Activated CD4-positive, alpha-beta memory T cell treated with anti-CD3 and anti-CD28 coated beads for 36 hours (primary cell): ENCODE data around the gene KRIT1. TPM values are rescaled to one million over a fixed set of nuclear protein-coding genes. Genes with fewer than 3 reads are reported as not detected.
"Not testable (repeated sequence)": the region's sequence is repeated elsewhere in the genome, so short reads cannot be mapped to it uniquely, and the experiment has no call there.

Experiments used
- CTCF ChIA-PET: fragments of 350-600 bp; sonication (Branson Sonifier 250); formaldehyde crosslinking; loops from one replicate; lab custom pipeline; 2021; ENCODE audit warnings: antibody characterized with exemption, inconsistent platforms; lab: Charles Lee
- POLR2A ChIA-PET: fragments of 350-600 bp; sonication (Branson Sonifier 250); formaldehyde crosslinking; loops from one replicate; lab custom pipeline; 2021; ENCODE audit warnings: antibody characterized with exemption; lab: Charles Lee
- DNase-seq: peaks from one replicate; pipeline ENCODE4 v3.0.0-alpha.2; 2020
- H3K27ac Mint-ChIP-seq: one replicate; pipeline ENCODE4 v1.8.0; 2021; ENCODE audit warnings: mixed read lengths
- H3K27me3 Mint-ChIP-seq: one replicate; pipeline ENCODE4 v1.8.0; 2021; ENCODE audit warnings: mixed read lengths
- H3K36me3 Mint-ChIP-seq: one replicate; pipeline ENCODE4 v1.8.0; 2021; ENCODE audit warnings: mixed read lengths
- H3K4me1 Mint-ChIP-seq: one replicate; pipeline ENCODE4 v1.8.0; 2021; ENCODE audit warnings: low read depth, mixed read lengths
- H3K4me3 Mint-ChIP-seq: one replicate; pipeline ENCODE4 v1.8.0; 2021; ENCODE audit warnings: mild to moderate bottlenecking, mixed read lengths
- H3K9me3 Mint-ChIP-seq: one replicate; pipeline ENCODE4 v1.8.0; 2021; ENCODE audit warnings: mixed read lengths
- intact Hi-C: fragments of 100-400 bp; cut with micrococcal nuclease; formaldehyde crosslinking; loops from one replicate; pipeline ENCODE4 v1.15.1; 2023
- total RNA-seq, 2 experiments: library from RNA; stranded (reverse); gene quantifications; one replicate each; pipeline ENCODE4 v1.2.3, GENCODE V29; 2021

KRIT1 gene
- total RNA-seq, 2 experiments from 2014 or later: 29.2 to 29.3 TPM

DNA sequence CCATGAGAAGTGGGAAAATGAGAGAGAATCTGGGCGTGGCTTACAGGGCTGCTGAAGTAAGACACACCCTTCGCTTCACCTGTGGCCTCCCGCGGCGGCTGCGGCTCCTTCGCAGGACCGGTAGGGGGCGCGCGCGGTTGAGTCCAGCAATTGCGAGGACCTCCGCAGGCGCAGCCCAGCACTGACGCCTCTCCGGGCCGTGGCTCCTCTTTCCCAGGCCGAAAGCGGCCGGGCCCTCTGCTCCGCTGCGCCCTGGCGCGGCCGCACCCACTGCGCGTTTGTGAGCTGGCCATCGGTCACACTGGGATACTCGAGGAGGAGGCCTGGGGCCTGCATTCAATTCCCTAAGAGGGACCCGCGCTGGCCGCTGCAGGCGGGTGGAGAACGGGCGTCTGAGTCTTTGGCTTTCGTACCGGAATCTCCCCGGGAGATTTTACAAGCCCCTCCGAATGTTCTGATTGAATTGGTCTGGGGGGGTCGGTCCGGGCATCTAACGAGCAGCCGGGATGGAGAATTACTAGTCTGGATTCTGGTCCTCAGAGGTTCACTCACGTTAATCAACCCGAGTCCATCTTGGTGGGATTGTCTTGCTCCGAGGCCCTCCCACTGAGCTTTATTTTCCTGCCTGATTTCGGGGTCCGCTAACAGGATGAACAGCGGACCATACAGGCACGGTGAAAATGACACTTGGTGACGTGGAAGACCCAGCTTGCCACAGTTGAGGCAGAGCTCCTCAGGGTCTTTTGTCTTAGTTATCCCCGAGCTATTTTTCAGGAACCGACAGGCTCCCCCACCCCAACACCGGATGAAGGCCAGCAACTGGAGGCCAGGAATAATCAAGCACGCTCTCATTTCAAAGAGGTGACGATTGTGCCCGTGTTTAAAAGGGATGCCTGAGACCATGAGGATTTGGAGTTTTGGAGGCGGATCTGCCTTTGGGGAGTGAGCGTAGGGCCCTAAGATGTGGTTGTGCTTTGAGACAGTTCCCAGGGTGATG lies 66.5 kb downstream of the KRIT1 start, which contains the start of gene LRRD1:
LRRD1 (minus strand) TSS at position 215 of the 997 bp plus-strand sequence. CDS start 13,940 bp downstream, outside the sequence.
- CTCF ChIA-PET: interaction anchor here (1.0 to 1.5 kb wide), 6 partner anchors 15 to 268 kb away, joined by 3 to 14 read pairs (median 4); partner anchors contain the start of gene GATAD1
- POLR2A ChIA-PET: interaction anchor here (0.6 to 1.0 kb wide), 2 partner anchors 15 to 271 kb away, joined by 3 to 4 read pairs; no protein-coding TSS in a partner anchor

GRCh38 chr7:92177362-92177761 lies 68.4 kb downstream of the KRIT1 start:
- peaks cover 10% of the 10 kb centered on the region for H3K4me1 Mint-ChIP-seq
- H3K27me3 Mint-ChIP-seq: peaks cover 4% of the 10 kb centered on the region
- H3K27ac Mint-ChIP-seq: no peak overlapping the region
- no peak overlapping the region for H3K4me3 Mint-ChIP-seq
- no peaks in the 10 kb centered on the region for H3K36me3 Mint-ChIP-seq
- DNase-seq: no peak
- intact Hi-C loops: loop anchor here (5.0 kb wide), 1 partner anchor 285 kb away; no protein-coding TSS in a partner anchor
- ChIA-PET CTCF (interaction anchor here (1.6 kb wide), 1 partner anchor 270 kb away, joined by 6 read pairs; the partner anchor contains the start of gene GATAD1), POLR2A (no interaction called here)
- no peaks in the 10 kb centered on the region for H3K9me3 Mint-ChIP-seq

More for the DNA sequence above, 66.5 kb downstream of the KRIT1 start, which contains the start of gene LRRD1:
- intact Hi-C loops: loop anchor here (1.0 to 5.0 kb wide), 5 partner anchors 45 to 283 kb away; partner anchors contain the start of genes ANKIB1, CYP51A1, GATAD1 and KRIT1
- Mint-ChIP-seq H3K27me3 (no peaks in the 10 kb centered on the region), H3K9me3 (no peaks in the 10 kb centered on the region), H3K4me1 (peaks cover 10% of the 10 kb centered on the region), H3K27ac (no peak within 1 kb of the TSS), H3K4me3 (peak within 1 kb of the TSS; percentile 67), H3K36me3 (no peaks in the 10 kb centered on the region)
- peak; percentile 94 for DNase-seq

- intact Hi-C loops, H3K27ac Mint-ChIP-seq, H3K4me3 Mint-ChIP-seq, H3K9me3 Mint-ChIP-seq, H3K36me3 Mint-ChIP-seq, H3K27me3 Mint-ChIP-seq, H3K4me1 Mint-ChIP-seq, DNase-seq, POLR2A ChIA-PET, CTCF ChIA-PET: not testable (repeated sequence)
Observed at GRCh38 chr7:92169529-92169928, 76.2 kb downstream of the KRIT1 start.

DNA sequence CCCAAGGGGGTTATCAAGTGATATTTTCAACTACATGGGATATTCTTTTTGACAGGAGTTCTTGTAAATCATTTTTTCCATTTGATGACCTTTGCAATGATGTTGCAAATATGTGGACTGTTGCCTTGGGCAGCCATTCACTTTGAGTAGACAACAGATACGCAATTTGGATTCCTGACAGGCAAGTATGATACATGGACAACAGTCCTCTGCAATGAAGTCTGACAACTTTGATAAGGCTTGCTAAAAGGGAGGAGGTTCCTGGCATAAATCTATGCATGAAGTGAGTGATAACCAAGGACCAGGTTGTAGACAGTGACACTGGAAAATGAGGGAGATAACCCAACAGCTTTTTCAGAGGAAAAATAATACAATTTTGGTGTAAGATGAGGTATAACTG lies 84.4 kb downstream of the KRIT1 start:
- no peaks in the 10 kb centered on the region for H3K4me1 Mint-ChIP-seq
- no peaks in the 10 kb centered on the region for H3K9me3 Mint-ChIP-seq
- POLR2A ChIA-PET: interaction anchor here (0.6 kb wide), 1 partner anchor 286 kb away, joined by 3 read pairs; the partner anchor contains the start of gene GATAD1
- no peak for DNase-seq
- H3K27me3 Mint-ChIP-seq: peaks cover 6% of the 10 kb centered on the region
- CTCF ChIA-PET: no interaction called here
- intact Hi-C loops: no loop called here
- H3K36me3 Mint-ChIP-seq: no peaks in the 10 kb centered on the region
- no peak overlapping the region for H3K27ac Mint-ChIP-seq
- no peak overlapping the region for H3K4me3 Mint-ChIP-seq

- Mint-ChIP-seq H3K36me3 (no peaks in the 10 kb centered on the region), H3K27me3 (peaks cover 6% of the 10 kb centered on the region), H3K27ac (no peak overlapping the region), H3K9me3 (no peaks in the 10 kb centered on the region), H3K4me1 (no peaks in the 10 kb centered on the region), H3K4me3 (no peak overlapping the region)
- DNase-seq: no peak
- CTCF ChIA-PET: no interaction called here
- POLR2A ChIA-PET: no interaction called here
- intact Hi-C loops: no loop called here
Observed at GRCh38 chr7:92158660-92159575, 86.8 kb downstream of the KRIT1 start.

DNA sequence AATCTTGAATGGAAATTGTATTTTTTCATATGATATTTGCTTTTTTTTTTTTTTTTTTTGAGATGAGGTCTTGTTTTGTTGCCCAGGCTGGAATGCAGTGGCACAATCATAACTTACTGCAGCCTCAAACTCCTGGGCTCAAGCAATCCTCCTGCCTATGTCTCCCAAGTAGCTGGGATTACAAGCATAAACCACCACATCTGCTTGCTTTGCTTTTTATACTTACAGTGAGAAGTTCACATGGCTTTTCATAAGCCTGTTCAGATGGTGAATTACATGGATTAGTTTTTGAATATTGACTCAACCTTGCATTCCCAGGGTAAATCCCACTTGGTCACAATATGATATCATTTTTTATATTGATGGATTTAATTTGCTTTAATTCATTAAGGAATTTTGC lies 88.7 kb downstream of the KRIT1 start:
- H3K4me1 Mint-ChIP-seq: no peaks in the 10 kb centered on the region
- intact Hi-C loops: no loop called here
- H3K27ac Mint-ChIP-seq: no peak overlapping the region
- POLR2A ChIA-PET: no interaction called here
- H3K4me3 Mint-ChIP-seq: no peak overlapping the region
- CTCF ChIA-PET: no interaction called here
- no peaks in the 10 kb centered on the region for H3K36me3 Mint-ChIP-seq
- H3K9me3 Mint-ChIP-seq: no peaks in the 10 kb centered on the region
- H3K27me3 Mint-ChIP-seq: peaks cover 6% of the 10 kb centered on the region
- no peak for DNase-seq

DNA sequence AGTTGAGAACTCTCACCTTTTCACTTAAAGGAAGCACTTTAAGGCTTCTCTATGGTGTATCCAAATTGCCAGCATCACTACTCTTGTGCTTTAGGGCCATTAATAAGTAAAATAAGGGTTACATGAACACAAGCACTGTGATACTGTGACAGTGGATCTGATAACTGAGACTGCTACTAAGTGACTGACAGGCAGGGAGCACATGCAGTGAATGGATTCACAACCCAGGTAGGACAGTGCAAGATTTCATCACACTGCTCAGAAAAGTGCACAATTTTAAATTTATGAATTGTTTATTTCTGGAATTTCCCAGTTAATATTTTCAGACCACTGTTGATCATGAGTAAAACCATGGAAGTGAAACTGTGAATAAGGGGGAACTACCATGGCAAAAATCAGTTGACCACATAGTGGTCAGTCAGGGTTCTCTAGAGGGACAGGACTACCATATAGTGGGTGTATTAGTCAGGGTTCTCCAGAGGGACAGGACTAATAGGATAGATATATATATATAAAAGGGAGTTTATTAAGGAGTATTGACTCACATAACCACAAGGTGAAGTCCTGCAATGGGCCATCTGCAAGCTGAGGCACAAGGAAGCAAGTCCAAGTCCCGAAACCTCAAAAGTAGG lies 90.5 kb downstream of the KRIT1 start:
- Mint-ChIP-seq H3K27ac (no peak overlapping the region), H3K4me3 (no peak overlapping the region), H3K36me3 (no peaks in the 10 kb centered on the region), H3K27me3 (peaks cover 1% of the 10 kb centered on the region), H3K4me1 (no peaks in the 10 kb centered on the region), H3K9me3 (no peaks in the 10 kb centered on the region)
- intact Hi-C loops: no loop called here
- POLR2A ChIA-PET: no interaction called here
- CTCF ChIA-PET: no interaction called here
- DNase-seq: no peak

GRCh38 chr7:92150450-92151017 lies 95.2 kb downstream of the KRIT1 start:
- no peaks in the 10 kb centered on the region for H3K36me3 Mint-ChIP-seq
- no peak overlapping the region for H3K27ac Mint-ChIP-seq
- ChIA-PET CTCF (interaction anchor here (1.0 kb wide), 1 partner anchor 17 kb away, joined by 3 read pairs; the partner anchor contains the start of gene CYP51A1), POLR2A (no interaction called here)
- H3K27me3 Mint-ChIP-seq: no peaks in the 10 kb centered on the region
- no peaks in the 10 kb centered on the region for H3K9me3 Mint-ChIP-seq
- no peaks in the 10 kb centered on the region for H3K4me1 Mint-ChIP-seq
- DNase-seq: no peak
- intact Hi-C loops: no loop called here
- no peak overlapping the region for H3K4me3 Mint-ChIP-seq

DNA sequence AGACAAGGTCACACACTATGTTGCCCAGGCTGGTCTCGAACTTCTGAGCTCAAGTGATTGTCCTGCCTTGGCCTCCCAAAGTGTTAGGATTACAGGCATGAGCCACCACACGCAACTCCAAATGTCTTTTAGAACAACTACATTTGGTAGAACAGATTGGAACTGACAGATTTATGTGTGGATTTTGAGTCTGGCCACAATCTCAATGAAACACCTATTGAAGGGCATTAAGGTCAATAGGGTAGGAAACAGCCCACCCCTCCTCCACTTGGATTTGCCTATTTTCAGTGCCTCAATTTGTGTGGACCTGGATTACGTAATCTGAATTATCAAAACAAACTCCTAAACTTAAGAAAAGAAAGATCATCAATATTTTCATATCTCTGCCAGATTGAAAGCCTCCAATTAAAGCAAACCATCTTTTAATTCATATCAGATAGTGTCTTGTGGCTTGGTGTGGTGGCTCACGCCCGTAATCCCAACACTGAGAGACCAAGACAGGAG lies 95.9 kb downstream of the KRIT1 start:
- POLR2A ChIA-PET: no interaction called here
- no peaks in the 10 kb centered on the region for H3K4me1 Mint-ChIP-seq
- H3K9me3 Mint-ChIP-seq: no peaks in the 10 kb centered on the region
- H3K4me3 Mint-ChIP-seq: no peak overlapping the region
- no peaks in the 10 kb centered on the region for H3K36me3 Mint-ChIP-seq
- no peaks in the 10 kb centered on the region for H3K27me3 Mint-ChIP-seq
- intact Hi-C loops: no loop called here
- H3K27ac Mint-ChIP-seq: no peak overlapping the region
- DNase-seq: no peak
- CTCF ChIA-PET: interaction anchor here (0.5 kb wide), 1 partner anchor 57 kb away, joined by 4 read pairs; no protein-coding TSS in a partner anchor
